HepG2 (cell line): ENCODE measurements around the gene NDRG2. TPM values are rescaled to one million over a fixed set of nuclear protein-coding genes. Genes with fewer than 3 reads are reported as not detected.
A peak's percentile ranks its signal among the peaks of the same experiment; 100 is the strongest.

ENCODE experiments used
- HMG20B ChIP-seq: conservative IDR thresholded peaks from 2 replicates; pipeline ENCODE4 v1.6.1; 2016; ENCODE audit warnings: missing genetic modification reagents, missing compliant biosample characterization
- NFIC ChIP-seq: IDR thresholded peaks from 2 replicates; pipeline ENCODE4 v1.6.1; 2012; ENCODE audit warnings: mild to moderate bottlenecking, low read length, inconsistent platforms
- RCOR2 ChIP-seq: IDR thresholded peaks from 2 replicates; pipeline ENCODE4 v1.6.1; 2016; ENCODE audit warnings: missing biosample characterization, missing genetic modification reagents
- RFX5 ChIP-seq: IDR thresholded peaks from 2 replicates; pipeline ENCODE4 v1.6.1; 2011; ENCODE audit warnings: low read depth, low read length, improper control_type of control experiment
- SOX13 ChIP-seq, 3 experiments: fragments of 450-650 bp in 1 of 3; sonication (generic) in 1 of 3; formaldehyde crosslinking in 1 of 3; IDR thresholded peaks in 2 of 3; conservative IDR thresholded peaks in 1 of 3; 2 replicates each; pipeline versions ENCODE4 v1.5.0 to v1.6.1; 2016 to 2020; ENCODE audit warnings: antibody characterized with exemption in 1 of 3, mild to moderate bottlenecking in 1 of 3, missing compliant biosample characterization in 1 of 3, missing genetic modification reagents in 1 of 3, moderate library complexity in 1 of 3
- ZNF232 ChIP-seq: sonication (generic); formaldehyde crosslinking; IDR thresholded peaks from 2 replicates; pipeline ENCODE4 v1.4.0; 2020; ENCODE audit warnings: missing genetic modification reagents, borderline replicate concordance
- ZNF331 ChIP-seq: sonication (generic); formaldehyde crosslinking; IDR thresholded peaks from 2 replicates; pipeline ENCODE4 v1.4.0; 2020; ENCODE audit warnings: missing genetic modification reagents
- polyA plus RNA-seq, 8 experiments: library from polyadenylated mRNA; depleted of rRNA in 3 of 8; stranded (reverse) in 7 of 8; unstranded in 1 of 8; fragments of >200 nt; fragmentation: Illumina TruSeq in 4 of 8; extraction: Trizol in 4 of 8; gene quantifications; 2 replicates each; pipeline versions ENCODE4 v1.2.1 to v1.2.3, GENCODE V29; 2011 to 2016; ENCODE audit warnings: low read depth in 4 of 8, missing spikeins in 1 of 8, mixed read lengths in 1 of 8; ENCODE audit not compliant: insufficient read depth in 1 of 8
- total RNA-seq, 5 experiments: library from RNA; depleted of rRNA; stranded (reverse); fragments of >200 nt; fragmentation: Illumina TruSeq; extraction: Trizol; gene quantifications; 2 replicates each; pipeline ENCODE4 v1.2.3, GENCODE V29; 2016; ENCODE audit warnings: low read depth in 1 of 5
- TF ChIP-seq, protein P1 (sequence below): sonication (generic); formaldehyde crosslinking; IDR thresholded peaks from 2 replicates; pipeline ENCODE4 v1.4.0; 2020; ENCODE audit warnings: mild to moderate bottlenecking, missing genetic modification reagents
- TF ChIP-seq, protein P2 (sequence below): IDR thresholded peaks from 2 replicates; pipeline ENCODE4 v1.4.0; 2020; ENCODE audit warnings: mild to moderate bottlenecking, missing genetic modification reagents
- TF ChIP-seq, protein P3 (sequence below): sonication (generic); formaldehyde crosslinking; conservative IDR thresholded peaks from 2 replicates; pipeline ENCODE4 v1.4.0; 2020; ENCODE audit warnings: mild to moderate bottlenecking, missing genetic modification reagents, moderate library complexity
- TF ChIP-seq, protein P4 (sequence below): sonication (generic); formaldehyde crosslinking; conservative IDR thresholded peaks from 2 replicates; pipeline ENCODE4 v1.4.0; 2020; ENCODE audit warnings: missing genetic modification reagents

The NDRG2 gene
- total and polyA plus RNA-seq, 2 of the 13 experiments (the other 11 are each of a cell fraction or from before 2014, with no cell fraction given) = 27.2 to 189 TPM

DNA sequence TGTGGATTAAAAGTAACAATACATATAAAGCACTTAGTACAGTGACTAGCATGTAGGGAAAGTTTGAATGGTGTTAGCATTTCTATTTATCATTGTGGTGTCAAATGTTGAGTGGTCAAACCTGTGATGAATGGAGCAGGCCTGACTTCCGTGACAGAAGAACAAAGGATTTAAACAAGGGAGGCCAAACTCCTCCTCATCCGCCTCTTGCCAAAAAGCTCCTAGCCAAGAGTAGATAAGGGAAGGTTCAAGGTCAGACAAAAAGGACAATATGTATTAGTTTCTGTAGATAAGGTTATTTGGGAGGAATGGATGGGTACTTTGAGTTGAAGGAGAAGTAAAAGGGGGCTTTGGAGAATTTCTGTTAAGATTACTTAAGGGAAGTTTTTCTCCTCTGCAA is 23.8 kb upstream of the NDRG2 start (continued):
- TF ChIP-seq, protein P1, sequence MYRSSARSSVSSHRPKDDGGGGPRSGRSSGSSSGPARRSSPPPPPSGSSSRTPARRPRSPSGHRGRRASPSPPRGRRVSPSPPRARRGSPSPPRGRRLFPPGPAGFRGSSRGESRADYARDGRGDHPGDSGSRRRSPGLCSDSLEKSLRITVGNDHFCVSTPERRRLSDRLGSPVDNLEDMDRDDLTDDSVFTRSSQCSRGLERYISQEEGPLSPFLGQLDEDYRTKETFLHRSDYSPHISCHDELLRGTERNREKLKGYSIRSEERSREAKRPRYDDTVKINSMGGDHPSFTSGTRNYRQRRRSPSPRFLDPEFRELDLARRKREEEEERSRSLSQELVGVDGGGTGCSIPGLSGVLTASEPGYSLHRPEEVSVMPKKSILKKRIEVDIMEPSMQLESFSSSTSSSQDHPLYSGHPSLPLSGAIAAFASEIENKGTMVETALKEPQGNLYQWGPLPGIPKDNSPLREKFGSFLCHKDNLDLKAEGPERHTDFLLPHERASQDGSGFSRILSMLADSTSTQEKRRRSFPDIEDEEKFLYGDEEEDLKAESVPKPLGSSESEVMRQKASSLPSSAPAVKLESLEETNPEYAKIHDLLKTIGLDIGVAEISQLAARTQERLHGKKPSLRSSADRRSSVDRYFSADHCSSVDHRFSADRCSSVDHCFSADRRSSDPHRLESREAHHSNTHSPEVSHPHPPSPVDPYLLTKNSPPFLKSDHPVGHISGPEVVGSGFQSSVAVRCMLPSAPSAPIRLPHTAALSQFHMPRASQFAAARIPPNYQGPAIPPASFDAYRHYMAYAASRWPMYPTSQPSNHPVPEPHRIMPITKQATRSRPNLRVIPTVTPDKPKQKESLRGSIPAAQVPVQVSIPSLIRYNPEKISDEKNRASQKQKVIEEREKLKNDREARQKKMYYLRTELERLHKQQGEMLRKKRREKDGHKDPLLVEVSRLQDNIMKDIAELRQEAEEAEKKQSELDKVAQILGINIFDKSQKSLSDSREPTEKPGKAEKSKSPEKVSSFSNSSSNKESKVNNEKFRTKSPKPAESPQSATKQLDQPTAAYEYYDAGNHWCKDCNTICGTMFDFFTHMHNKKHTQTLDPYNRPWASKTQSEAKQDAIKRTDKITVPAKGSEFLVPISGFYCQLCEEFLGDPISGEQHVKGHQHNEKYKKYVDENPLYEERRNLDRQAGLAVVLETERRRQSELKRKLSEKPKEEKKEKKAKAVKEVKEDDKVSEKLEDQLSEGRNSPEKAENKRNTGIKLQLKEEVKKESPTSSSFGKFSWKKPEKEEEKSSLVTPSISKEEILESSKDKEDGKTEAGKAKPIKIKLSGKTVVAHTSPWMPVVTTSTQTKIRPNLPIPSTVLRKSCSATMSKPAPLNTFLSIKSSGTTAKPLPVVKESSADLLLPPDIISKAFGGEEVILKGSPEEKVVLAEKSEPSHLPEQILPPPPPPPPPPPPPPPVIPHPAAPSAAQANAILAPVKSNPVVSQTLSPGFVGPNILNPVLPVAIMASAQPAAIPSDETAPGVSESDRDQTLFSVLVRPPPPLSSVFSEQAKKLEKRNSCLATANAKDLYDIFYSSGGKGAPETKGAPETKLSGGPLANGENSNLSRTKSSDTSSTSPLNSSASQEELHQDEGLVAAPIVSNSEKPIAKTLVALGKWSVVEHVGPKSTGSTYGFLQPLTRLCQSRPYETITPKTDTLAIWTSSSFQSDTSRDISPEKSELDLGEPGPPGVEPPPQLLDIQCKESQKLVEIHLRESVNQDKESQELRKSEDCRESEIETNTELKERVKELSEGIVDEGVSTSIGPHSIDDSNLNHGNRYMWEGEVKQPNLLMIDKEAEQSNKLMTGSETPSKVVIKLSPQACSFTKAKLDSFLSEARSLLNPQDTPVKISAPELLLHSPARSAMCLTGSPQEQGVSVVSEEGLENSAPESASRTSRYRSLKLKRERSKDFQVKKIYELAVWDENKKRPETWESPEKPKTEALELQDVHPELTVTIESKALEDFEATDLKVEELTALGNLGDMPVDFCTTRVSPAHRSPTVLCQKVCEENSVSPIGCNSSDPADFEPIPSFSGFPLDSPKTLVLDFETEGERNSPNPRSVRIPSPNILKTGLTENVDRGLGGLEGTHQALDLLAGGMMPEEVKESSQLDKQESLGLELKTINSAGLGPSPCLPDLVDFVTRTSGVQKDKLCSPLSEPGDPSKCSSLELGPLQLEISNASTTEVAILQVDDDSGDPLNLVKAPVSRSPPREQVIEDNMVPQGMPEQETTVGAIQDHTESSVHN (CRISPR knock-in tag) = no peak
- TF ChIP-seq ZNF331 (CRISPR knock-in tag) = 0 out of 2 replicates have a peak, but pooled peaks have one; percentile 15
- TF ChIP-seq, protein P2, sequence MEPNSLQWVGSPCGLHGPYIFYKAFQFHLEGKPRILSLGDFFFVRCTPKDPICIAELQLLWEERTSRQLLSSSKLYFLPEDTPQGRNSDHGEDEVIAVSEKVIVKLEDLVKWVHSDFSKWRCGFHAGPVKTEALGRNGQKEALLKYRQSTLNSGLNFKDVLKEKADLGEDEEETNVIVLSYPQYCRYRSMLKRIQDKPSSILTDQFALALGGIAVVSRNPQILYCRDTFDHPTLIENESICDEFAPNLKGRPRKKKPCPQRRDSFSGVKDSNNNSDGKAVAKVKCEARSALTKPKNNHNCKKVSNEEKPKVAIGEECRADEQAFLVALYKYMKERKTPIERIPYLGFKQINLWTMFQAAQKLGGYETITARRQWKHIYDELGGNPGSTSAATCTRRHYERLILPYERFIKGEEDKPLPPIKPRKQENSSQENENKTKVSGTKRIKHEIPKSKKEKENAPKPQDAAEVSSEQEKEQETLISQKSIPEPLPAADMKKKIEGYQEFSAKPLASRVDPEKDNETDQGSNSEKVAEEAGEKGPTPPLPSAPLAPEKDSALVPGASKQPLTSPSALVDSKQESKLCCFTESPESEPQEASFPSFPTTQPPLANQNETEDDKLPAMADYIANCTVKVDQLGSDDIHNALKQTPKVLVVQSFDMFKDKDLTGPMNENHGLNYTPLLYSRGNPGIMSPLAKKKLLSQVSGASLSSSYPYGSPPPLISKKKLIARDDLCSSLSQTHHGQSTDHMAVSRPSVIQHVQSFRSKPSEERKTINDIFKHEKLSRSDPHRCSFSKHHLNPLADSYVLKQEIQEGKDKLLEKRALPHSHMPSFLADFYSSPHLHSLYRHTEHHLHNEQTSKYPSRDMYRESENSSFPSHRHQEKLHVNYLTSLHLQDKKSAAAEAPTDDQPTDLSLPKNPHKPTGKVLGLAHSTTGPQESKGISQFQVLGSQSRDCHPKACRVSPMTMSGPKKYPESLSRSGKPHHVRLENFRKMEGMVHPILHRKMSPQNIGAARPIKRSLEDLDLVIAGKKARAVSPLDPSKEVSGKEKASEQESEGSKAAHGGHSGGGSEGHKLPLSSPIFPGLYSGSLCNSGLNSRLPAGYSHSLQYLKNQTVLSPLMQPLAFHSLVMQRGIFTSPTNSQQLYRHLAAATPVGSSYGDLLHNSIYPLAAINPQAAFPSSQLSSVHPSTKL (CRISPR knock-in tag) = peak; percentile 79
- no peak for TF ChIP-seq ZNF232 (CRISPR knock-in tag)
- TF ChIP-seq NFIC = peak; percentile 63; the same call in 1 of the 2 replicates
- TF ChIP-seq RFX5 = no peak
- peak; percentile 71; the same call in 1 of the 2 replicates for TF ChIP-seq RCOR2 (CRISPR knock-in tag)
- 0 out of 2 replicates have a peak, but pooled peaks have one; percentile 31 for TF ChIP-seq HMG20B
- TF ChIP-seq, protein P3, sequence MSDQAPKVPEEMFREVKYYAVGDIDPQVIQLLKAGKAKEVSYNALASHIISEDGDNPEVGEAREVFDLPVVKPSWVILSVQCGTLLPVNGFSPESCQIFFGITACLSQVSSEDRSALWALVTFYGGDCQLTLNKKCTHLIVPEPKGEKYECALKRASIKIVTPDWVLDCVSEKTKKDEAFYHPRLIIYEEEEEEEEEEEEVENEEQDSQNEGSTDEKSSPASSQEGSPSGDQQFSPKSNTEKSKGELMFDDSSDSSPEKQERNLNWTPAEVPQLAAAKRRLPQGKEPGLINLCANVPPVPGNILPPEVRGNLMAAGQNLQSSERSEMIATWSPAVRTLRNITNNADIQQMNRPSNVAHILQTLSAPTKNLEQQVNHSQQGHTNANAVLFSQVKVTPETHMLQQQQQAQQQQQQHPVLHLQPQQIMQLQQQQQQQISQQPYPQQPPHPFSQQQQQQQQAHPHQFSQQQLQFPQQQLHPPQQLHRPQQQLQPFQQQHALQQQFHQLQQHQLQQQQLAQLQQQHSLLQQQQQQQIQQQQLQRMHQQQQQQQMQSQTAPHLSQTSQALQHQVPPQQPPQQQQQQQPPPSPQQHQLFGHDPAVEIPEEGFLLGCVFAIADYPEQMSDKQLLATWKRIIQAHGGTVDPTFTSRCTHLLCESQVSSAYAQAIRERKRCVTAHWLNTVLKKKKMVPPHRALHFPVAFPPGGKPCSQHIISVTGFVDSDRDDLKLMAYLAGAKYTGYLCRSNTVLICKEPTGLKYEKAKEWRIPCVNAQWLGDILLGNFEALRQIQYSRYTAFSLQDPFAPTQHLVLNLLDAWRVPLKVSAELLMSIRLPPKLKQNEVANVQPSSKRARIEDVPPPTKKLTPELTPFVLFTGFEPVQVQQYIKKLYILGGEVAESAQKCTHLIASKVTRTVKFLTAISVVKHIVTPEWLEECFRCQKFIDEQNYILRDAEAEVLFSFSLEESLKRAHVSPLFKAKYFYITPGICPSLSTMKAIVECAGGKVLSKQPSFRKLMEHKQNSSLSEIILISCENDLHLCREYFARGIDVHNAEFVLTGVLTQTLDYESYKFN = peak; percentile 56
- peak; percentile 93 for TF ChIP-seq SOX13 (IDR thresholded peaks at IDR 0.05)
- peak in 1 of 2 experiments; percentile 99; a peak in 2 of 4 replicates for TF ChIP-seq SOX13 (CRISPR knock-in tag; conservative IDR thresholded peaks at IDR 0.05 in 1 of 2, IDR thresholded peaks at IDR 0.05 in 1 of 2)
- TF ChIP-seq, protein P4, sequence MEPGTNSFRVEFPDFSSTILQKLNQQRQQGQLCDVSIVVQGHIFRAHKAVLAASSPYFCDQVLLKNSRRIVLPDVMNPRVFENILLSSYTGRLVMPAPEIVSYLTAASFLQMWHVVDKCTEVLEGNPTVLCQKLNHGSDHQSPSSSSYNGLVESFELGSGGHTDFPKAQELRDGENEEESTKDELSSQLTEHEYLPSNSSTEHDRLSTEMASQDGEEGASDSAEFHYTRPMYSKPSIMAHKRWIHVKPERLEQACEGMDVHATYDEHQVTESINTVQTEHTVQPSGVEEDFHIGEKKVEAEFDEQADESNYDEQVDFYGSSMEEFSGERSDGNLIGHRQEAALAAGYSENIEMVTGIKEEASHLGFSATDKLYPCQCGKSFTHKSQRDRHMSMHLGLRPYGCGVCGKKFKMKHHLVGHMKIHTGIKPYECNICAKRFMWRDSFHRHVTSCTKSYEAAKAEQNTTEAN = no peak
